GM10248 (cell line): ENCODE results near the gene ZBTB7C.

Source experiments
- CTCF ChIA-PET: fragments of 300-600 bp; sonication (Branson Sonifier 250); formaldehyde crosslinking; extraction: SDS; loops from one replicate; lab custom pipeline; 2021; ENCODE audit warnings: antibody characterized with exemption; lab: Yijun Ruan, JAX
- POLR2A ChIA-PET: fragments of 350-650 bp; sonication (Branson Sonifier 250); formaldehyde crosslinking; extraction: SDS; loops from one replicate; lab custom pipeline; 2020; ENCODE audit warnings: antibody characterized with exemption; lab: Yijun Ruan, JAX
- DNase-seq: peaks from one replicate; pipeline ENCODE4 v3.0.0; 2012; ENCODE audit errors: extremely low spot score
- TF ChIP-seq, protein P1 (sequence below): IDR thresholded peaks from 2 replicates; pipeline ENCODE4 v1.5.1; 2012; ENCODE audit warnings: mild to moderate bottlenecking, low read depth; ENCODE audit errors: extremely low read depth, missing control alignments, control extremely low read depth

The ZBTB7C gene

DNA sequence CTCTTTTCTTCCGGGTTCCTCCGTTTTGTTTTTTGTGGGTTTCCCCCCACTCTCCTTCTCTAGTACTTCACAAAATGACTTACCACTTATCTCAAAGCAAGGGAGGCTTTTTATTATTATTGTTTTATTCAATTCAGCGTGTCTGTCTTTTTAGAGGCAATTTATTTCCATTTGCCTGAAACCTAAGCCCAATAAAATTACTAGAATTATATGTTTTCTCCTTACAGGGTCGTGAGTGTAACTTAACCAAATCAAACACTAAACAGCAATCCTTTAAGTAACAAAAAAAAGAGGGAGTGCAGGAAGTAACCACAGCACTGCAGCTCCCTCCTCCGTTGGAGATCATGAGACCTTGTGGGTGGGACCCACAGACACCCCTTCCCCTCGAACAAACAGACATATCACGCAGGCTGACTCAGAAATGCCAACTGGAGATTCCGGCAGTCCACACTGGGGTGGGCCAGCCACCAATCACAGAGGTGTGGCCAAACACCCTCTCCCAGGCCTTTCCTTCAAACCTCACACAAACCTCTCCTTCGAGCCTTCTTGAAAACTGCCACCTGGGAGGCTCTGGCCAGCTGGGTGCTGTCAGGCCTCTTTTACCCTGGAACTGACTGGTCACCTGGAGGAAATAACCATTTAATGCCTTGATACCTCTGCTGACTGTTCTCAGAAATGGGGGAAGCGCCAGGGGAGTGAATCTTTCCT lies 271.7 kb downstream of the ZBTB7C start:
- no peak for DNase-seq
- POLR2A ChIA-PET, result no interaction called here
- CTCF ChIA-PET, result no interaction called here
- TF ChIP-seq, protein P1, sequence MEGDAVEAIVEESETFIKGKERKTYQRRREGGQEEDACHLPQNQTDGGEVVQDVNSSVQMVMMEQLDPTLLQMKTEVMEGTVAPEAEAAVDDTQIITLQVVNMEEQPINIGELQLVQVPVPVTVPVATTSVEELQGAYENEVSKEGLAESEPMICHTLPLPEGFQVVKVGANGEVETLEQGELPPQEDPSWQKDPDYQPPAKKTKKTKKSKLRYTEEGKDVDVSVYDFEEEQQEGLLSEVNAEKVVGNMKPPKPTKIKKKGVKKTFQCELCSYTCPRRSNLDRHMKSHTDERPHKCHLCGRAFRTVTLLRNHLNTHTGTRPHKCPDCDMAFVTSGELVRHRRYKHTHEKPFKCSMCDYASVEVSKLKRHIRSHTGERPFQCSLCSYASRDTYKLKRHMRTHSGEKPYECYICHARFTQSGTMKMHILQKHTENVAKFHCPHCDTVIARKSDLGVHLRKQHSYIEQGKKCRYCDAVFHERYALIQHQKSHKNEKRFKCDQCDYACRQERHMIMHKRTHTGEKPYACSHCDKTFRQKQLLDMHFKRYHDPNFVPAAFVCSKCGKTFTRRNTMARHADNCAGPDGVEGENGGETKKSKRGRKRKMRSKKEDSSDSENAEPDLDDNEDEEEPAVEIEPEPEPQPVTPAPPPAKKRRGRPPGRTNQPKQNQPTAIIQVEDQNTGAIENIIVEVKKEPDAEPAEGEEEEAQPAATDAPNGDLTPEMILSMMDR, result no peak

DNA sequence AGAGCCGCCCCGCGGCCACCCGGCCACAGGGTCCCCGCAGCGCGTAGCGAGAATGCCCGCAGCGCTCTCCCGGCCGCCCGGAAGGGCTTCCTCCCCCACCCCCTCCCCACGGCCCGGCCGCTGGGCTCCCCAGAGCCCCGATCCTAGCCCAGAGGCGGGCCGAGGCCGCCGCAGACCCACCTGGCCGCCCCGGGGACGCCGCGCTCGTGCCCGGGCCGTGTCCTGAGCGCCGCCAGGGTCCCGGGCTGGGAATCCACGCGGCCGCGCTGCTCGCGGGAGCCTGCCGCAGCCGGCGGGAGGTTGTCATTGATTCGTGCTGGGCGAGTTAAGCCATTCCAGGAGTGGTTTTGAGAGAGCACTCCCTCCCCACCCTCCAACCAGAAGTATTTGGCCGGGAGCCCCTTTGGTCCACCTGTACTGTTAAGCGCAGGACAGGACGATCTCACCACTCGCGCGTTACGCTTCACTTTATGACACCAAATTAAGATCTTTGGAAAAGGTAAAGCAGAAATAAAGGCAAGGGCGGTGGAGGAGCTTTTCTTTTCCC lies 272.3 kb downstream of the ZBTB7C start:
- TF ChIP-seq, protein P1, result no peak
- POLR2A ChIA-PET, result no interaction called here
- no peak for DNase-seq
- CTCF ChIA-PET, result no interaction called here

DNA sequence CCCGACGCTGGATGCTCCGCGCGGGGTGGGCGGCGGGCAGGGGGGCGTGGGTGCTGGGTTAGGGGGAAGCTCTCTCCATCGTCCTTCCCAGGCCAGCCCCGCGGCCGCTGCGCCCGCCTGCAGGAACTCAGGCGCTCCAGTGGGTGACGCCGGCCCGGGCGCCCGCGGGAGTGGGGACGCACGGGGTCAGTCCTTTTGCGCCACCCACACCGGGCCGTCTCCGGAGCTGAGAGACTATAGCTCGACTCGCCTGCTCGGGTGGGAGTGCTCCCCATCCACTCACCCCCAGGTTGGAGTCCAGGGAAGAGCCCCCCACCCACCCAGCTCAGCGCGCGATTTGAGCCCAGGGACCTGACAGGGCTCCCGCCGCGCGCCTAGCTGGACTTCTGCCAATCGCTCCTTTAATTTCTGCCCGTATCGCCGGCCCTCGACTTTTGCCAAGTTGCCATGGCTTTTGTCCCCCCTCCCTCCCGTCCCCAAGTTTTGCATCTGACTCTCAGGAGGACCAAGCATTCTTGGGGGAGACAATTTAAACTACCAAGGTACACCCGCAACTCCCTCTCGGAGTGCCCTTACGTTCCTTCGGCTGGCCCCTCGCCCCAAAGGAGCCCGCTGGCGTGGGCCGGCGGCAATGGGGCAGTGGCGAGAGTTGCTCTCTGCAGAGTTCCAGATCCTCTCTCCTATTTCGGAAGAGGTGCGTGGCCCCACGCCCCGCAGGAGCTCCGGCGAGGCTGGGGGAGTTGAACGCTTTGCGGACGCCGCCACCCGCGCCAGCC lies 272.9 kb downstream of the ZBTB7C start:
- ChIA-PET CTCF (no interaction called here), POLR2A (no interaction called here)
- no peak for DNase-seq
- TF ChIP-seq, protein P1, result no peak

DNA sequence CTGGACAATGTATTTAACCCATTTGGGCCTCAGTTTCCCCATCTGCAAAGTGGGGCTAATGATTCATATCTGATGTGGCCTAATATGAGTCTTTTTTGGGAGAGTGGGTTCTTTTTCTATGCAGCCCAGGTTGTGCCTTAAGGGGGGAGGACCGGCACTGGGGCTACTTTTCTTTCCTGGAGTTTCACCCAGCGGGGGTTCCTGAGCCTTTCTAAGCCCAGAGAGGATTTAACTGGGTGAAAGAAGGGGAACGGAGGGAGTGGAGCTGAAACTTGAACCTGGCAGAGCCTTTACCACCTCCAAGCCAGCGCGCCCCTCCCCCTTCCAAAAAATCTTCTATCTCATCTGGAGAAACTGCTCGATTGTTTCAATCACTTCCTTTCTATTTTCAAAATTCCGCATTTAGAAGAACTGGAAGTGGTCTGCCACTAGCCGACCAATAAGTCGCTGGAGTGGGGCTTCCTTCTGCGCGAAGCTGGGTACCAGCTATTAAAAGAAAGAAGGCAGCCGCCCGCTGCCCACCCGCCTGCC lies 273.7 kb downstream of the ZBTB7C start:
- CTCF ChIA-PET, result no interaction called here

DNA sequence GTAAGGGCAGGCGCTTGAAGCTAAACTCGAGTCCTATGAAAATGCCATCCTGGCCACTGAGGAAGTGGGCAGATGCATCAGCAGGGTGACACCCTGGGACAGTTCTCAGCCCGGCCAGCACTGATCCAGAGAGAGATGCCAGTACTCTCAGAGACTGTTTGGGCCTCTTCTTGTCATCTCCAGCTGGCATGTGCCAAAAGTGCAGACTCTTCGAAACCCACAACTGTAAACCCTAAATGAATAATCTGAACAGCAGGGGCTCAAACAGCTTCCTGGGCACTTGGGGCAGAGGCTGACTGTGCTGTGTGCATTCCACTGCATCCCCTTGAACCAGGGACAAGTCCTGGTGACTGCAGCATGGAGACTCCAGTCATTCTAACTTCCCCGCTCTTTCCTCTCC lies 274.6 kb downstream of the ZBTB7C start:
- no peak for DNase-seq
- ChIA-PET CTCF (no interaction called here), POLR2A (no interaction called here)
- TF ChIP-seq, protein P1, result no peak

More for the DNA sequence above, 273.7 kb downstream of the ZBTB7C start:
- POLR2A ChIA-PET, result no interaction called here
- TF ChIP-seq, protein P1, result no peak
- DNase-seq, result no peak

DNA sequence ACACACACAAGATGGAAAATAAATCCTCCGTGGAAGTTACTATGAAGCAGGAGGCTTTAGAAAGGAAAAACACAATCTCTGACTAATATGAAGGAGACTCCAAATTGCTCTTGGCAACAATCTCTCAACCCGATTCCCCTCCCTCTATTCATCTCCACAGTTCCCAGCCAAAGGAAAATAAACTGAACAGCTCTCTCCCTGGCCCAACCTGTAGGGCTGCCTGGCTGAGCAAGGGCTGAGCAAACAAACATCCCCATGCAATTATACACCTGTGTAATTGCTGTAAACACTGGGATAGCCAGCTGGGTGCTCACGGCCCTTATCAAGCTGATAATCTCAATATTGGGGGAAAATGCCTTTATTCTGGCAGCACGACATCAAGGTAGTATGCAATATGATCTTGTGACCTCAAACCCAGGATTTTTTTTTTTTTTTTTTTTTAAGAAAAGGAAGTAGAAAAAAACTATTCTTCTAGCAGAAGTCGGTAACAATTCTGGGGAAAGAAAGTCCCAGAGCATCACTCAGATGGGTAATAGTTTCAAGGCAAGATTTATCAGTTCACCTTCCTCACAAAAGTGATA lies 275.4 kb downstream of the ZBTB7C start:
- ChIA-PET CTCF (no interaction called here), POLR2A (no interaction called here)
- no peak for DNase-seq
- TF ChIP-seq, protein P1, result no peak
